ENCODE data around the gene ATF6.

GRCh38 chr1:161749509-161750407 is 16.4 kb upstream of the ATF6 start, which contains the start of gene DUSP12:
- TF ChIP-seq CTCF (conservative IDR thresholded peaks at IDR 0.05 in 1 of 2, IDR thresholded peaks at IDR 0.05 in 1 of 2; ENCODE audit: low read depth in 1 of 2, low read length in 2 of 2): peak in 1 of 2 donors; percentile 13
- no peak for TF ChIP-seq EZH2 (IDR thresholded peaks at IDR 0.05; ENCODE audit: low read length, missing control alignments)

Measured in fibroblast of lung (primary cell).